ENCODE measurements around the gene ZNF91. TPM values are rescaled to one million over a fixed set of nuclear protein-coding genes. Genes with fewer than 3 reads are reported as not detected.
"Not testable (repeated sequence)": the region's sequence is repeated elsewhere in the genome, so short reads cannot be mapped to it uniquely, and the experiment has no call there.

ZNF91 gene
- total and polyA plus RNA-seq, 8 donors, result 8.5 to 38.7 (median 28.1) TPM

DNA sequence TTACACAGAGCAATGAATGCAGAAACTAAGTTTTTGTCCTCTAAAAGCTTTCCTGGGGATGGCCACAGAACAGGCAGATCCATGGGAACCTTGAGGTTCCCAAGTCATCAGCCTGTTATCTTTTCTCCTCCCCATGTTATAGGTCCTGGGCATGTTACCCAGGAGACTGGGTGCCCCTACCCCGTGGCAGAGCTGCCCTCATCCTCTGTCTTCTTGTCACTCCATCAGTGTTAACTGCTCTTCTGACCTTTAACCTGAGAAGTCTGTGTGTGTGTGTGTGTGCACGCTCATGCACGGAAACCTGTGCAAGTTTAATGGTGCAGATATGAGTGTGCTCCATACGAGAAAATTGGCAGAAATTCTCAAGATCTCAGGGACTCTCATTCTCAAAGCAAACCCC lies 101.1 kb downstream of the ZNF91 start:
- DNase-seq (no peak), ATAC-seq (no peak), FAIRE-seq (no peak)
- H3K4me1 ChIP-seq, result no peaks in the 10 kb centered on the region
- H3K9me3 ChIP-seq, result no peaks in the 10 kb centered on the region
- no peak overlapping the region for H3K27ac ChIP-seq
- H3K27me3 ChIP-seq, result no peaks in the 10 kb centered on the region
- H3K36me3 ChIP-seq, result no peaks in the 10 kb centered on the region
- intact Hi-C loops (cut with DNase I), result no loop called here
- TF ChIP-seq, protein P1, sequence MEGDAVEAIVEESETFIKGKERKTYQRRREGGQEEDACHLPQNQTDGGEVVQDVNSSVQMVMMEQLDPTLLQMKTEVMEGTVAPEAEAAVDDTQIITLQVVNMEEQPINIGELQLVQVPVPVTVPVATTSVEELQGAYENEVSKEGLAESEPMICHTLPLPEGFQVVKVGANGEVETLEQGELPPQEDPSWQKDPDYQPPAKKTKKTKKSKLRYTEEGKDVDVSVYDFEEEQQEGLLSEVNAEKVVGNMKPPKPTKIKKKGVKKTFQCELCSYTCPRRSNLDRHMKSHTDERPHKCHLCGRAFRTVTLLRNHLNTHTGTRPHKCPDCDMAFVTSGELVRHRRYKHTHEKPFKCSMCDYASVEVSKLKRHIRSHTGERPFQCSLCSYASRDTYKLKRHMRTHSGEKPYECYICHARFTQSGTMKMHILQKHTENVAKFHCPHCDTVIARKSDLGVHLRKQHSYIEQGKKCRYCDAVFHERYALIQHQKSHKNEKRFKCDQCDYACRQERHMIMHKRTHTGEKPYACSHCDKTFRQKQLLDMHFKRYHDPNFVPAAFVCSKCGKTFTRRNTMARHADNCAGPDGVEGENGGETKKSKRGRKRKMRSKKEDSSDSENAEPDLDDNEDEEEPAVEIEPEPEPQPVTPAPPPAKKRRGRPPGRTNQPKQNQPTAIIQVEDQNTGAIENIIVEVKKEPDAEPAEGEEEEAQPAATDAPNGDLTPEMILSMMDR (IDR thresholded peaks at IDR 0.05), result no peak
- WGBS, 2 donors, result 61 to 69% methylated on average over 4 of the region's 4 CpGs
- H3K4me3 ChIP-seq, result no peak overlapping the region

DNA sequence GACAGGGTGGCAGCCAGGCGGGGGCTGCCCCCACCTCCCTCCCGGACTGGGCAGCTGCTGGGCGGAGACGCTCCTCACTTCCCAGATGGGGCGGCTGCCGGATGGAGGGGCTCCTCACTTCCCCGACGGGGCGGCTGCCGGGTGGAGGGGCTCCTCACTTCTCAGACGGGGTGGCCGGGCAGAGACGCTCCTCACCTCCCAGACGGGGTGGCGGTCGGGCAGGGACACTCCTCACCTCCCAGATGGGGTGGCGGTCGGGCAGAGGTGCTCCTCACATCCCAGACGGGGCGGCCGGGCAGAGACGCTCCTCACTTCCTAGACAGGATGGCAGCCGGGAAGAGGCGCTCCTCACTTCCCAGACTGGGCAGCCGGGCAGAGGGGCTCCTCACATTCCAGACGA lies 105.3 kb downstream of the ZNF91 start:
- H3K36me3 ChIP-seq; intact Hi-C loops (cut with DNase I); FAIRE-seq; H3K27ac ChIP-seq; H3K4me3 ChIP-seq; H3K9me3 ChIP-seq; H3K27me3 ChIP-seq; ATAC-seq; H3K4me1 ChIP-seq: not testable (repeated sequence)
- WGBS, 2 donors, result 88 to 91% methylated on average over 26 of the region's 26 CpGs
- DNase-seq, result peak in 1 of 6 donors; percentile 45

Other genes with a start within 250 kb of the ZNF91 start
- 1 to 10 TPM in 1 of 6 donors, under 1 TPM in 5; 0.19 to 2.2 (median 0.73) TPM for gene ZNF724, start 145.1 kb downstream of the ZNF91 start, total RNA-seq
- gene ZNF724, start 145.1 kb downstream of the ZNF91 start, polyA plus RNA-seq, result under 1 TPM in 1 of 2 donors, not detected in 1; 0.11 TPM

Measured in pancreas (tissue), 10 donors.